MM.1S (cell line): ENCODE measurements around the gene CCL3.
A peak's percentile ranks its signal among the peaks of the same experiment; 100 is the strongest.

Experiments used
- DNase-seq: peaks from one replicate; pipeline ENCODE4 v3.0.0-alpha.2; 2015
- H2AFZ ChIP-seq: fragments of 300-600 bp; sonication (generic); 2 replicates; pipeline ENCODE4 v1.6.0; 2016; ENCODE audit warnings: antibody characterized with exemption, low read length
- H3F3A ChIP-seq: fragments of 300-600 bp; sonication (generic); 2 replicates; pipeline ENCODE4 v1.6.1; 2016; ENCODE audit warnings: mild to moderate bottlenecking, antibody characterized with exemption, low read length, moderate library complexity, mixed read lengths; ENCODE audit not compliant: insufficient read depth
- H3K27ac ChIP-seq: fragments of 300-600 bp; sonication (generic); 2 replicates; pipeline ENCODE4 v1.5.1; 2016; ENCODE audit warnings: mild to moderate bottlenecking, low read length
- H3K27me3 ChIP-seq: fragments of 300-600 bp; sonication (generic); replicated peaks from 2 replicates; pipeline ENCODE4 v1.6.0; 2016; ENCODE audit warnings: low read length; ENCODE audit not compliant: insufficient read depth
- H3K36me3 ChIP-seq: fragments of 300-600 bp; sonication (generic); replicated peaks from 2 replicates; pipeline ENCODE4 v1.6.1; 2016; ENCODE audit warnings: mild to moderate bottlenecking, low read length, mixed read lengths; ENCODE audit not compliant: insufficient read depth
- H3K4me1 ChIP-seq: fragments of 300-600 bp; sonication (generic); 2 replicates; pipeline ENCODE4 v1.6.1; 2016; ENCODE audit warnings: low read length, mixed read lengths
- H3K4me2 ChIP-seq: fragments of 300-600 bp; sonication (generic); 2 replicates; pipeline ENCODE4 v1.6.0; 2016; ENCODE audit warnings: low read depth, low read length
- H3K4me3 ChIP-seq: fragments of 300-600 bp; sonication (generic); 2 replicates; pipeline ENCODE4 v1.5.1; 2016; ENCODE audit warnings: low read length, mixed read lengths
- H3K79me2 ChIP-seq: fragments of 300-600 bp; sonication (generic); 2 replicates; pipeline ENCODE4 v1.6.1; 2016; ENCODE audit warnings: mixed run types, low read length, mixed read lengths
- H3K9ac ChIP-seq: fragments of 300-600 bp; sonication (generic); 2 replicates; pipeline ENCODE4 v1.6.1; 2016; ENCODE audit warnings: low read length, mixed read lengths
- H3K9me2 ChIP-seq: fragments of 300-600 bp; sonication (generic); replicated peaks from 2 replicates; pipeline ENCODE4 v1.6.1; 2016; ENCODE audit warnings: mild to moderate bottlenecking, low read length, mixed read lengths; ENCODE audit not compliant: insufficient read depth
- H3K9me3 ChIP-seq: fragments of 300-600 bp; sonication (generic); replicated peaks from 2 replicates; pipeline ENCODE4 v1.6.1; 2016; ENCODE audit warnings: mild to moderate bottlenecking, low read length, mixed read lengths; ENCODE audit not compliant: insufficient read depth
- H4K20me1 ChIP-seq: fragments of 300-600 bp; sonication (generic); 2 replicates; pipeline ENCODE4 v1.6.1; 2016; ENCODE audit warnings: mild to moderate bottlenecking, low read length, moderate library complexity, mixed read lengths; ENCODE audit not compliant: insufficient read depth
- EZH2 ChIP-seq: fragments of 300-600 bp; sonication (generic); optimal IDR thresholded peaks from 2 replicates; pipeline ENCODE3; 2017; ENCODE audit warnings: low read depth, mild to moderate bottlenecking, antibody characterized with exemption, low read length, mixed read lengths
- EZH2phosphoT487 ChIP-seq: fragments of 300-600 bp; sonication (generic); IDR thresholded peaks from 2 replicates; pipeline ENCODE4 v1.6.1; 2018; ENCODE audit warnings: antibody characterized with exemption, low read length
- TF ChIP-seq, protein P1 (sequence below): fragments of 300-600 bp; sonication (generic); IDR thresholded peaks from 2 replicates; pipeline ENCODE4 v1.5.1; 2016; ENCODE audit warnings: antibody characterized with exemption, low read length, mixed read lengths

The CCL3 gene

GRCh38 chr17:36128411-36128978, 38.6 kb upstream of the CCL3 start:
- H3K4me1 ChIP-seq: peaks cover 22% of the 10 kb centered on the region
- H3K27ac ChIP-seq: no peak overlapping the region
- TF ChIP-seq EZH2 (no peak), EZH2phosphoT487 (no peak)
- TF ChIP-seq, protein P1, sequence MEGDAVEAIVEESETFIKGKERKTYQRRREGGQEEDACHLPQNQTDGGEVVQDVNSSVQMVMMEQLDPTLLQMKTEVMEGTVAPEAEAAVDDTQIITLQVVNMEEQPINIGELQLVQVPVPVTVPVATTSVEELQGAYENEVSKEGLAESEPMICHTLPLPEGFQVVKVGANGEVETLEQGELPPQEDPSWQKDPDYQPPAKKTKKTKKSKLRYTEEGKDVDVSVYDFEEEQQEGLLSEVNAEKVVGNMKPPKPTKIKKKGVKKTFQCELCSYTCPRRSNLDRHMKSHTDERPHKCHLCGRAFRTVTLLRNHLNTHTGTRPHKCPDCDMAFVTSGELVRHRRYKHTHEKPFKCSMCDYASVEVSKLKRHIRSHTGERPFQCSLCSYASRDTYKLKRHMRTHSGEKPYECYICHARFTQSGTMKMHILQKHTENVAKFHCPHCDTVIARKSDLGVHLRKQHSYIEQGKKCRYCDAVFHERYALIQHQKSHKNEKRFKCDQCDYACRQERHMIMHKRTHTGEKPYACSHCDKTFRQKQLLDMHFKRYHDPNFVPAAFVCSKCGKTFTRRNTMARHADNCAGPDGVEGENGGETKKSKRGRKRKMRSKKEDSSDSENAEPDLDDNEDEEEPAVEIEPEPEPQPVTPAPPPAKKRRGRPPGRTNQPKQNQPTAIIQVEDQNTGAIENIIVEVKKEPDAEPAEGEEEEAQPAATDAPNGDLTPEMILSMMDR: no peak
- H3F3A ChIP-seq: no peaks in the 10 kb centered on the region
- no peak overlapping the region for H3K9ac ChIP-seq
- no peaks in the 10 kb centered on the region for H4K20me1 ChIP-seq
- no peak overlapping the region for H3K4me2 ChIP-seq
- no peak overlapping the region for H3K4me3 ChIP-seq
- H3K27me3 ChIP-seq: no peaks in the 10 kb centered on the region
- H3K36me3 ChIP-seq: no peaks in the 10 kb centered on the region
- no peaks in the 10 kb centered on the region for H3K79me2 ChIP-seq
- no peak overlapping the region for H2AFZ ChIP-seq
- no peak for DNase-seq
- no peaks in the 10 kb centered on the region for H3K9me2 ChIP-seq
- H3K9me3 ChIP-seq: no peaks in the 10 kb centered on the region

DNA sequence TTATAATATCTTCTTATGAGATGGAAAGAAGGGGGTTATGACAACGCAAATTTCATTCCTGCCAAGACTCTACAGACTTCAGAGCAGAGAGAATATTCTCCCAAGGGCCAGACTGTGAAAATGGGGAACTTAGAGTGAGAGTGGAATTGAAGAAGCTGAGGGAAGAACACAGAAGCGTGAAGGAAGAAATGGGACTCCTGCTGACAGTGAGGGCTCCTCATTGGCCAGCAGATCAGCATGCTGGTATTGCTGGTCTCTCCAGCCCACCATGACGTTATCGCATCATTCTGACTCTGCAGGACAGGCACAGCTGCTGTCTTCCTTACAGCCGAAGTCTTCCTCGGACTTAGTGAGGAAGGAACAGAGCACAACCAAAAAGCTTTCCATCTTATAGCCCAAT, 38.0 kb upstream of the CCL3 start:
- Histone ChIP-seq H4K20me1 (no peaks in the 10 kb centered on the region), H2AFZ (no peak overlapping the region), H3K79me2 (no peaks in the 10 kb centered on the region), H3F3A (no peaks in the 10 kb centered on the region), H3K9me3 (no peaks in the 10 kb centered on the region), H3K4me2 (no peak overlapping the region), H3K27ac (no peak overlapping the region), H3K27me3 (no peaks in the 10 kb centered on the region), H3K9me2 (no peaks in the 10 kb centered on the region), H3K36me3 (no peaks in the 10 kb centered on the region), H3K9ac (no peak overlapping the region), H3K4me3 (no peak overlapping the region), H3K4me1 (peaks cover 21% of the 10 kb centered on the region)
- TF ChIP-seq, protein P1: no peak
- TF ChIP-seq EZH2 (no peak), EZH2phosphoT487 (no peak)
- DNase-seq: no peak

GRCh38 chr17:36127199-36127893, 37.4 kb upstream of the CCL3 start:
- no peaks in the 10 kb centered on the region for H3K9me3 ChIP-seq
- no peaks in the 10 kb centered on the region for H3K36me3 ChIP-seq
- no peaks in the 10 kb centered on the region for H3K27me3 ChIP-seq
- no peak overlapping the region for H3K4me3 ChIP-seq
- no peak overlapping the region for H3K9ac ChIP-seq
- H2AFZ ChIP-seq: peak overlapping the region; percentile 36
- no peaks in the 10 kb centered on the region for H3K9me2 ChIP-seq
- H4K20me1 ChIP-seq: no peaks in the 10 kb centered on the region
- no peak for TF ChIP-seq EZH2
- H3K4me2 ChIP-seq: peak overlapping the region; percentile 7; the same call in 1 of the 2 replicates
- H3F3A ChIP-seq: no peaks in the 10 kb centered on the region
- DNase-seq: peak; percentile 43
- peaks cover 15% of the 10 kb centered on the region for H3K4me1 ChIP-seq
- H3K79me2 ChIP-seq: no peaks in the 10 kb centered on the region
- no peak overlapping the region for H3K27ac ChIP-seq
